ENCODE results near the gene ZDHHC14. TPM values are rescaled to one million over a fixed set of nuclear protein-coding genes. Genes with fewer than 3 reads are reported as not detected.

The ZDHHC14 gene
- total RNA-seq, 2 donors from 2014 or later: 6.9 to 10.9 TPM

GRCh38 chr6:157635388-157636244 is 254.6 kb downstream of the ZDHHC14 start:
- Mint-ChIP-seq H3K27me3 (no peaks in the 10 kb centered on the region), H3K27ac (no peak overlapping the region), H3K36me3 (no peaks in the 10 kb centered on the region), H3K4me1 (ENCODE audit: low read depth in 2 of 2) (peaks cover 0 to 4% of the 10 kb centered on the region in 2 donors), H3K9me3 (no peaks in the 10 kb centered on the region), H3K4me3 (no peak overlapping the region)
- ATAC-seq (no peak), DNase-seq (ENCODE audit: low spot score) (peak; percentile 37)

- ATAC-seq (no peak), DNase-seq (ENCODE audit: low spot score) (no peak)
- Mint-ChIP-seq H3K4me3 (no peak overlapping the region), H3K36me3 (no peaks in the 10 kb centered on the region), H3K4me1 (ENCODE audit: low read depth in 2 of 2) (peaks cover 0 to 4% of the 10 kb centered on the region in 2 donors), H3K27ac (no peak overlapping the region), H3K27me3 (no peaks in the 10 kb centered on the region), H3K9me3 (no peaks in the 10 kb centered on the region)
Observed at GRCh38 chr6:157637516-157637915, 256.5 kb downstream of the ZDHHC14 start.

GRCh38 chr6:157637941-157638662 is 257.1 kb downstream of the ZDHHC14 start:
- Mint-ChIP-seq H3K9me3 (no peaks in the 10 kb centered on the region), H3K4me3 (no peak overlapping the region), H3K27me3 (no peaks in the 10 kb centered on the region), H3K4me1 (ENCODE audit: low read depth in 2 of 2) (peaks cover 0 to 4% of the 10 kb centered on the region in 2 donors), H3K36me3 (no peaks in the 10 kb centered on the region), H3K27ac (no peak overlapping the region)
- ATAC-seq (no peak), DNase-seq (ENCODE audit: low spot score) (peak; percentile 51)

GRCh38 chr6:157638779-157639178 is 257.8 kb downstream of the ZDHHC14 start:
- DNase-seq (ENCODE audit: low spot score) (peak; percentile 44), ATAC-seq (no peak)
- Mint-ChIP-seq H3K4me3 (no peak overlapping the region), H3K9me3 (no peaks in the 10 kb centered on the region), H3K27me3 (no peaks in the 10 kb centered on the region), H3K27ac (no peak overlapping the region), H3K36me3 (no peaks in the 10 kb centered on the region), H3K4me1 (ENCODE audit: low read depth in 2 of 2) (peaks cover 0 to 4% of the 10 kb centered on the region in 2 donors)

GRCh38 chr6:157640746-157641451 is 259.9 kb downstream of the ZDHHC14 start:
- H3K9me3 Mint-ChIP-seq: no peaks in the 10 kb centered on the region
- peaks cover 5 to 8% of the 10 kb centered on the region in 2 donors for H3K4me1 Mint-ChIP-seq (ENCODE audit: low read depth in 2 of 2)
- no peak overlapping the region for H3K27ac Mint-ChIP-seq
- H3K36me3 Mint-ChIP-seq: peaks cover 3% of the 10 kb centered on the region
- no peak overlapping the region for H3K4me3 Mint-ChIP-seq
- DNase-seq (ENCODE audit: low spot score): peak; percentile 16
- peaks cover 0 to 2% of the 10 kb centered on the region in 2 donors for H3K27me3 Mint-ChIP-seq
- no peak for ATAC-seq

- H3K36me3 Mint-ChIP-seq: peaks cover 5% of the 10 kb centered on the region
- peaks cover 9 to 10% of the 10 kb centered on the region in 2 donors for H3K4me1 Mint-ChIP-seq (ENCODE audit: low read depth in 2 of 2)
- no peak overlapping the region for H3K27ac Mint-ChIP-seq
- H3K4me3 Mint-ChIP-seq: no peak overlapping the region
- no peak for DNase-seq (ENCODE audit: low spot score)
- H3K27me3 Mint-ChIP-seq: peaks cover 0 to 2% of the 10 kb centered on the region in 2 donors
- no peaks in the 10 kb centered on the region for H3K9me3 Mint-ChIP-seq
- no peak for ATAC-seq
Observed at GRCh38 chr6:157641837-157642236, 260.8 kb downstream of the ZDHHC14 start.

- H3K27me3 Mint-ChIP-seq: peaks cover 0 to 2% of the 10 kb centered on the region in 2 donors
- H3K4me3 Mint-ChIP-seq: no peak overlapping the region
- ATAC-seq: no peak
Observed at GRCh38 chr6:157642736-157643135, 261.7 kb downstream of the ZDHHC14 start.

GRCh38 chr6:157644043-157644810 is 263.2 kb downstream of the ZDHHC14 start:
- H3K27ac Mint-ChIP-seq: no peak overlapping the region
- H3K4me3 Mint-ChIP-seq: no peak overlapping the region
- H3K9me3 Mint-ChIP-seq: no peaks in the 10 kb centered on the region
- peak in 1 of 2 donors; percentile 17 for ATAC-seq
- H3K36me3 Mint-ChIP-seq: peaks cover 15% of the 10 kb centered on the region
- H3K27me3 Mint-ChIP-seq: peaks cover 0 to 2% of the 10 kb centered on the region in 2 donors
- DNase-seq (ENCODE audit: low spot score): no peak
- peaks cover 20 to 24% of the 10 kb centered on the region in 2 donors for H3K4me1 Mint-ChIP-seq (ENCODE audit: low read depth in 2 of 2)

More at GRCh38 chr6:157642736-157643135, 261.7 kb downstream of the ZDHHC14 start:
- Mint-ChIP-seq H3K27ac (no peak overlapping the region), H3K36me3 (peaks cover 13% of the 10 kb centered on the region), H3K9me3 (no peaks in the 10 kb centered on the region), H3K4me1 (ENCODE audit: low read depth in 2 of 2) (peaks cover 16 to 18% of the 10 kb centered on the region in 2 donors)
- no peak for DNase-seq (ENCODE audit: low spot score)

- Mint-ChIP-seq H3K27ac (no peak overlapping the region), H3K4me1 (ENCODE audit: low read depth in 2 of 2) (peaks cover 20% of the 10 kb centered on the region in 2 donors), H3K9me3 (no peaks in the 10 kb centered on the region), H3K36me3 (peaks cover 15% of the 10 kb centered on the region), H3K4me3 (peak overlapping the region; percentile 7), H3K27me3 (peaks cover 0 to 2% of the 10 kb centered on the region in 2 donors)
- DNase-seq (ENCODE audit: low spot score) (no peak), ATAC-seq (no peak)
Observed at GRCh38 chr6:157645201-157645795, 264.3 kb downstream of the ZDHHC14 start.

GRCh38 chr6:157646012-157646411 is 265.0 kb downstream of the ZDHHC14 start:
- peaks cover 20% of the 10 kb centered on the region in 2 donors for H3K4me1 Mint-ChIP-seq (ENCODE audit: low read depth in 2 of 2)
- H3K27me3 Mint-ChIP-seq: peaks cover 0 to 2% of the 10 kb centered on the region in 2 donors
- no peak for ATAC-seq
- no peaks in the 10 kb centered on the region for H3K9me3 Mint-ChIP-seq
- peaks cover 15% of the 10 kb centered on the region for H3K36me3 Mint-ChIP-seq
- H3K27ac Mint-ChIP-seq: peak overlapping the region in 1 of 2 donors; percentile 33
- no peak for DNase-seq (ENCODE audit: low spot score)
- H3K4me3 Mint-ChIP-seq: no peak overlapping the region

- H3K36me3 Mint-ChIP-seq: peaks cover 15% of the 10 kb centered on the region
- H3K4me3 Mint-ChIP-seq: peak overlapping the region; percentile 17
- H3K27me3 Mint-ChIP-seq: peaks cover 0 to 2% of the 10 kb centered on the region in 2 donors
- DNase-seq (ENCODE audit: low spot score): no peak
- H3K27ac Mint-ChIP-seq: peak overlapping the region in 1 of 2 donors; percentile 67
- H3K9me3 Mint-ChIP-seq: no peaks in the 10 kb centered on the region
- peak; percentile 75 to 83 for ATAC-seq
- H3K4me1 Mint-ChIP-seq (ENCODE audit: low read depth in 2 of 2): peaks cover 20% of the 10 kb centered on the region in 2 donors
Observed at GRCh38 chr6:157647261-157647915, 266.4 kb downstream of the ZDHHC14 start.

- ATAC-seq: no peak
- Mint-ChIP-seq H3K9me3 (no peaks in the 10 kb centered on the region), H3K27me3 (peaks cover 0 to 2% of the 10 kb centered on the region in 2 donors), H3K4me1 (ENCODE audit: low read depth in 2 of 2) (peaks cover 20% of the 10 kb centered on the region in 2 donors), H3K36me3 (peaks cover 15% of the 10 kb centered on the region), H3K4me3 (no peak overlapping the region), H3K27ac (peak overlapping the region in 1 of 2 donors; percentile 70)
- no peak for DNase-seq (ENCODE audit: low spot score)
Observed at GRCh38 chr6:157648561-157648960, 267.6 kb downstream of the ZDHHC14 start.
